Smooth muscle cell (in vitro differentiated cells): ENCODE results near the gene OPRM1. TPM values are rescaled to one million over a fixed set of nuclear protein-coding genes. Genes with fewer than 3 reads are reported as not detected.

Experiments used
- DNase-seq: peaks from one replicate; lab custom pipeline; 2025; ENCODE audit not compliant: unreplicated experiment; lab: John Stamatoyannopoulos, UW
- H2AFZ ChIP-seq: fragments of 200-600 bp; sonication (generic); 2 replicates; pipeline ENCODE4 v1.6.0; 2016; ENCODE audit warnings: antibody characterized with exemption, low read depth, mild to moderate bottlenecking
- H3F3A ChIP-seq: fragments of 200-600 bp; sonication (generic); 2 replicates; pipeline ENCODE4 v1.6.0; 2017; ENCODE audit warnings: antibody characterized with exemption, low read depth
- H3K27ac ChIP-seq: fragments of 200-600 bp; sonication (generic); 2 replicates; pipeline ENCODE4 v1.5.1; 2016; ENCODE audit warnings: low read depth, mild to moderate bottlenecking
- H3K27me3 ChIP-seq: fragments of 200-600 bp; sonication (generic); 2 replicates; pipeline ENCODE4 v1.6.1; 2016; ENCODE audit warnings: low read depth, mild to moderate bottlenecking
- H3K36me3 ChIP-seq: fragments of 200-600 bp; sonication (generic); 2 replicates; pipeline ENCODE4 v1.5.1; 2016; ENCODE audit warnings: low read depth
- H3K4me1 ChIP-seq: fragments of 200-600 bp; sonication (generic); 2 replicates; pipeline ENCODE4 v1.5.1; 2016; ENCODE audit warnings: low read depth
- H3K4me2 ChIP-seq: fragments of 200-600 bp; sonication (generic); 2 replicates; pipeline ENCODE4 v1.6.0; 2016; ENCODE audit warnings: mild to moderate bottlenecking
- H3K4me3 ChIP-seq: fragments of 200-600 bp; sonication (generic); 2 replicates; pipeline ENCODE4 v1.5.1; 2016; ENCODE audit warnings: mild to moderate bottlenecking
- H3K79me2 ChIP-seq: fragments of 200-600 bp; sonication (generic); 2 replicates; pipeline ENCODE4 v1.6.0; 2016; ENCODE audit warnings: low read depth, mild to moderate bottlenecking
- H3K9ac ChIP-seq: fragments of 200-600 bp; sonication (generic); 2 replicates; pipeline ENCODE4 v1.6.0; 2016; ENCODE audit warnings: low read depth
- H3K9me3 ChIP-seq: fragments of 200-600 bp; sonication (generic); replicated peaks from 2 replicates; pipeline ENCODE4 v1.5.1; 2016; ENCODE audit warnings: low read depth
- H4K20me1 ChIP-seq: fragments of 200-600 bp; sonication (generic); 2 replicates; pipeline ENCODE4 v1.6.0; 2016; ENCODE audit warnings: low read depth
- WGBS: methylation state at CpG from one replicate; pipeline ENCODE4 v1.1.7; 2016; ENCODE audit warnings: low lambda C conversion rate; 5-methylcytosine and 5-hydroxymethylcytosine counted together
- polyA plus RNA-seq: library from polyadenylated mRNA; unstranded; fragments of >200 nt; fragmentation: Nextera tagmentation; extraction: Ambion mirVana; gene quantifications from 2 replicates; pipeline ENCODE4 v1.2.1, GENCODE V29; 2016
- total RNA-seq: library from RNA; depleted of rRNA; stranded (reverse); fragments of >200 nt; gene quantifications from 2 replicates; pipeline ENCODE4 v1.2.3, GENCODE V29; 2014
- TF ChIP-seq, protein P1 (sequence below): fragments of 200-600 bp; sonication (generic); IDR thresholded peaks from 2 replicates; pipeline ENCODE4 v1.5.1; 2017; ENCODE audit warnings: borderline replicate concordance, mild to moderate bottlenecking, antibody characterized with exemption; ENCODE audit not compliant: insufficient read depth, poor library complexity, severe bottlenecking

Gene OPRM1
- total and polyA plus RNA-seq, 2 experiments from 2014 or later = not detected

DNA sequence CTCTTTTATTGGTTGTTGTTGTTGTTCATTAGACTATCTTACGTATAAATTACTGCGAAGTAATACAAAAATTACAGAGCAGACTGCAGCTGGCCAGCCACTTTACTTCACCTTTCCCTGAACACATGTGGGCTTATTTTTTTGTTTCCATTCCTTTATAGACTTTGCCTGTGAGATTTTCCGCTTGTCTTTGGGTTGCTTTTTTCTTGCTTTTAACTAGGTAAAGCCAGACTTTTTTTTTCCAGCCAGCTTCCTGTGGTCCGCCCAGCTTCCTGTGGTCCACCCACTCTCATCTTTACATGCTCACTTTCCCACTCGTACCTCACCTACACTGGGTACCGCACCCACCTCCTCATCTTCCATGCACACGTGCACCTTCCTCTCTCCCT lies 238.6 kb downstream of the OPRM1 start:
- WGBS = 83% methylated on average over 7 of the region's 7 CpGs
- TF ChIP-seq, protein P1, sequence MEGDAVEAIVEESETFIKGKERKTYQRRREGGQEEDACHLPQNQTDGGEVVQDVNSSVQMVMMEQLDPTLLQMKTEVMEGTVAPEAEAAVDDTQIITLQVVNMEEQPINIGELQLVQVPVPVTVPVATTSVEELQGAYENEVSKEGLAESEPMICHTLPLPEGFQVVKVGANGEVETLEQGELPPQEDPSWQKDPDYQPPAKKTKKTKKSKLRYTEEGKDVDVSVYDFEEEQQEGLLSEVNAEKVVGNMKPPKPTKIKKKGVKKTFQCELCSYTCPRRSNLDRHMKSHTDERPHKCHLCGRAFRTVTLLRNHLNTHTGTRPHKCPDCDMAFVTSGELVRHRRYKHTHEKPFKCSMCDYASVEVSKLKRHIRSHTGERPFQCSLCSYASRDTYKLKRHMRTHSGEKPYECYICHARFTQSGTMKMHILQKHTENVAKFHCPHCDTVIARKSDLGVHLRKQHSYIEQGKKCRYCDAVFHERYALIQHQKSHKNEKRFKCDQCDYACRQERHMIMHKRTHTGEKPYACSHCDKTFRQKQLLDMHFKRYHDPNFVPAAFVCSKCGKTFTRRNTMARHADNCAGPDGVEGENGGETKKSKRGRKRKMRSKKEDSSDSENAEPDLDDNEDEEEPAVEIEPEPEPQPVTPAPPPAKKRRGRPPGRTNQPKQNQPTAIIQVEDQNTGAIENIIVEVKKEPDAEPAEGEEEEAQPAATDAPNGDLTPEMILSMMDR = no peak
- H3K4me2 ChIP-seq = no peak overlapping the region
- no peaks in the 10 kb centered on the region for H3K36me3 ChIP-seq
- no peak overlapping the region for H3K27ac ChIP-seq
- H4K20me1 ChIP-seq = no peaks in the 10 kb centered on the region
- no peak for DNase-seq
- no peak overlapping the region for H2AFZ ChIP-seq
- no peaks in the 10 kb centered on the region for H3K27me3 ChIP-seq
- H3K79me2 ChIP-seq = no peaks in the 10 kb centered on the region
- H3K4me1 ChIP-seq = no peaks in the 10 kb centered on the region
- H3K9me3 ChIP-seq = no peaks in the 10 kb centered on the region
- no peak overlapping the region for H3K4me3 ChIP-seq
- no peak overlapping the region for H3K9ac ChIP-seq
- H3F3A ChIP-seq = no peaks in the 10 kb centered on the region

DNA sequence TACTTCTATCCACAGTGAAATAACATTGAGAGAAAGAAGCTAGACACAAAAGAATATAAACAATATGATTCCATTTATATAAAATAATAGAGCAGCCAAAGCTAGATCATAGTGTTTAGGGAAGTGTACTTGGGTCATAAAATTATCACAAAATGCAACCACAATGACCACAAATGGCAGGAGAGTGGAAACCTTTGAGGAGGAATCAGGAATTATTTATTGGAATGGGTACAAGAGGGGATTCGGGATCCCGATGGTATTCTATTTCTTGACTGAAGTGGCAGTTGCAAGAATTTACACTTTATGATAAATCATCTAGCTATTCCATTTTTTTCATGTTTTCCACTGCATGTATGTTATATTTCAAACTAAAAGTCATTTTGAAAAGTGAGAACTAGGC lies 241.5 kb downstream of the OPRM1 start:
- Histone ChIP-seq H3F3A (no peaks in the 10 kb centered on the region), H3K9me3 (no peaks in the 10 kb centered on the region)

DNA sequence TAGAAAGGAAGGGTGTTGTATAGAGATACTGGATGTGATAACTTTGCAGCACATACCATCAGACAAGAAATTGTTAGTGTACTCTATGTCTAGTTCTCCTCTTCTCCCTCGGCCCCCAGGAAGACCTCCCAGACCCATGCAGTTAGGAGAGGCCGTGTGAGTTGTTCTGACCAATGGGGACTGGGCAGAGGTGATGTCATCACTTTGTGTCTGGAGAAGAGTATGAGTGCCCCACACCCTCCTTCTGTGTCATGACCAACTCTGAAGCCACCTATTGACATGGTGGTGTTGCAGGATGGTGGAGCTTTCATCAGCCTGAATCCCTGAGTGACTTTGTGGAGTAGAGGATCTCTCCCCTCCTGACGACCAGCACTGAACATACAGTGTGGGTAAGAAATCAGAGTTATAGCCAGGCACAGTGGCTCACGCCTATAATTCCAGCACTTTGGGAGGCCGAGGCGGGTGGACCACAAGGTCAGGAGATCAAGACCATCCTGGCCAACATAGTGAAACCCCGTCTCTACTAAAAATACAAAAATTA lies 245.3 kb downstream of the OPRM1 start:
- Histone ChIP-seq H3K27ac (no peak overlapping the region), H4K20me1 (no peaks in the 10 kb centered on the region), H3K4me2 (no peak overlapping the region), H3K9ac (no peak overlapping the region), H3K4me3 (no peak overlapping the region), H3K27me3 (no peaks in the 10 kb centered on the region), H3F3A (no peaks in the 10 kb centered on the region), H3K36me3 (no peaks in the 10 kb centered on the region), H3K4me1 (no peaks in the 10 kb centered on the region), H3K9me3 (no peaks in the 10 kb centered on the region), H2AFZ (no peak overlapping the region), H3K79me2 (no peaks in the 10 kb centered on the region)
- TF ChIP-seq, protein P1 = no peak
- 95% methylated on average over 7 of the region's 7 CpGs for WGBS
- DNase-seq = no peak

More for the DNA sequence above, 241.5 kb downstream of the OPRM1 start:
- Histone ChIP-seq H2AFZ (no peak overlapping the region), H3K4me2 (no peak overlapping the region), H3K79me2 (no peaks in the 10 kb centered on the region), H3K4me3 (no peak overlapping the region), H3K36me3 (no peaks in the 10 kb centered on the region), H3K9ac (no peak overlapping the region), H3K4me1 (no peaks in the 10 kb centered on the region), H4K20me1 (no peaks in the 10 kb centered on the region), H3K27me3 (no peaks in the 10 kb centered on the region), H3K27ac (no peak overlapping the region)
- WGBS = 94% methylated on average over 2 of the region's 2 CpGs
- DNase-seq = no peak
- TF ChIP-seq, protein P1 = no peak

DNA sequence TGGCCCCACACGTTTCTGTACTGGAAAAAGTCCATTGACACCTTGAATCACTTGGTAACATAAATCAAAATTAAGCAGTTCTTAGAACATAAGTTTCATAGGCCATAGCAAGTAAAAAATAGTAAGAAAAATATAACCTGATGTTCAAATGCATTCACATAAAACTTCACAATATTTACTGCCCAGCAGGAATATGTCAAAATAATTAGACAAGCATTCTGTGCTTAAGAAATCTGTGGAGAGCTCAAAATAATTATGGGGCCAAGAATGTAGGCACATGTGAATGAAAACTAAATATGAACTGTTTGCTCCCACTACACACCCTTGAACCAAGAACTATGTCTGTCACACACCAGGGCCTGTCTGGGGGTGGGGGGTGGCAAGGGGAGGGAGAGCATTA lies 246.8 kb downstream of the OPRM1 start:
- no peaks in the 10 kb centered on the region for H3K79me2 ChIP-seq
- H3K27ac ChIP-seq = no peak overlapping the region
- no peak overlapping the region for H3K9ac ChIP-seq
- DNase-seq = no peak
- no peaks in the 10 kb centered on the region for H3K36me3 ChIP-seq
- no peak overlapping the region for H2AFZ ChIP-seq
- H3F3A ChIP-seq = no peaks in the 10 kb centered on the region
- no peak overlapping the region for H3K4me3 ChIP-seq
- 88% methylated on average over 1 of the region's 1 CpG for WGBS
- TF ChIP-seq, protein P1 = no peak
- H3K27me3 ChIP-seq = no peaks in the 10 kb centered on the region
- H4K20me1 ChIP-seq = no peaks in the 10 kb centered on the region
- H3K4me2 ChIP-seq = no peak overlapping the region
- no peaks in the 10 kb centered on the region for H3K4me1 ChIP-seq
- H3K9me3 ChIP-seq = no peaks in the 10 kb centered on the region
